CD4-positive, alpha-beta T cell treated with Interleukin-4 for 4 hours (primary cell): ENCODE results near the gene ANKRD44.

Source experiments
- DNase-seq: peaks from one replicate; pipeline ENCODE4 v3.0.0-alpha.2; 2020

ANKRD44 gene

DNA sequence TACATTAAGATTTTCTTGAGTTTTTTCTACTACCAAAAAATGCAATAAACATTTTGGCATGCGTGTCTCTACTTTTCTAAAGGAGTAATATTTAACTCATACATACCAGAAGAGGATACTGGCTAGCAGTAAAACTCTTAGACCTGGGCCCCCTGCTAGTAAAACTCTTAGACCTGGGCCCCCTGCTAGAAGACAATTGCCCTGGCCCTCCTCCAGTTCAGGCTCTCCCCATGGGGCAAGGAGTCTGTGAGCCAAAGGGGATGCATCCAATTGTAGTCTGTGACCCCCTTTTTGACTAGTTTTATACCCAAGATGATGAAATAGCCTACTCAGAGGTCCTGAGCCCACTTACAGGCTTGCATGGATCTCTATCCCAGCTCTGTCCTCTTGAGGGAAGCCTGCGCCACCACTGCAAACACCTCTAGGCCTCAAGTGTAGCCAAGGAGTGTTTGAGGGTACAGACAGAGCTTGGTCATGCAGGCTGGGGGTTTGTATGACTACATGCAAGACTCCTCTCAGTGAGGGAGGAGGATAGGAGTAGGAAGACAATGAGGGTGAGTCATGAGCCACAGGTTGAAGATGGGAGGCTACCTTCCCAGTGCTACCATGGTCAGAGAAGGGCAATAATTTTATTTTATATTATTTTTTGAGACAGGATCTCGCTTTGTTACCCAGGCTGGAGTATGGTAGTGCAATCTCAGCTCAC is 338.9 kb downstream of the ANKRD44 start:
- no peak for DNase-seq

DNA sequence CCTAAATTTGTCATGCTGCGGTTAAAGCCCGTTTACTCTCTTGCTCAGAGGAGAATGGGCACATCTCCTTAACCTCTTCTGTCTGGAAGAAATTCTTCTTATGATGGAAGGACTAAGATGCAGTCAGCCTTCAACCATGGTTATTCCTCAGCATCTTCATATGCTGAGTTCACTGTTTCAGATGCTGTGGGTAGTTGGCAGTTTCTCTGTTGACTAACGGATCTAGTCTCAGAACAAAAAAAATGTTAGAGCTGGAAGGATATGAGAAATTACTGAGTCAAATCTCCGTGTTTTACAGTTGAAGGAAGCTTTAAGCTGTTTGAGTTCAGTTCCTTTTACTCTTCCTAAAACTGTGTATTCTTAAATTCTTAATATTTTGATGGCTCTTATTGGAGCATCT is 340.5 kb downstream of the ANKRD44 start:
- DNase-seq, result no peak

DNA sequence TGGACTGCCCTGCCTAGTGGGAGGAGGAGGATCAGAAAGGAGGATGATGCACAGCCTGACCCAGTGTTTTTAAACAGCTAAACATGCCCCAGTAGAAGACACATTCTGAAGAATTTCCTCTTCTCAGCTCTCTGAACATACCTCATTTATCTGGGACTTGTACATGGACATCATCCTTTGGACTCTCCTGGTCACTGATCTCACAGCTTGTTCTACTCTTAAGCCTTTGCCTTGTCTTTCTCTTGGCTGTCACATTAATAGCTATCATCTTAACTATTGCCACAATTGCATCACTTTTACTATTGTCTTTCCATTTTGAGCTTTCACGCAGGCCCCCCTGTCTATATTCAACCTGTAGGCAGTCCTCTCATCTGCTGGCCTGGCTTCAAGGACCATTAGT is 342.1 kb downstream of the ANKRD44 start:
- no peak for DNase-seq

DNA sequence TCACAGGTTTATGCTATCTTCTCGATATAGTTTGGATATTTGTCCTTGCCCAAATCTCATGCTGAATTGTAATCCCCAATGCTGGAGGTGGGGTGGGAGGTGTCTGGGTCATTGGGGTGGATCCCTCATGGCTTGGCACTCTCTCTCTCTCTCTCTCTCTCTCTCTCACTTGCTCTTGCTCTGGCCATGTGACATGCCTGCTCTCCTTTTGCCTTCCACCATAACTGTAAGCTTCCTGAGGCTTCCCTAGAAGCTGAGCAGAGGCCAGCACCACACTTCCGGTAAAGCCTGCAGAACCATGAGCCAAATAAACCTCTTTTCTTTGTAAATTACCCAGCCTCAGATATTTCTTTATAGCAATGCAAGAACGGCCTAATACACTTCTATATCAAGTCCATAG is 342.8 kb downstream of the ANKRD44 start:
- DNase-seq, result no peak

DNA sequence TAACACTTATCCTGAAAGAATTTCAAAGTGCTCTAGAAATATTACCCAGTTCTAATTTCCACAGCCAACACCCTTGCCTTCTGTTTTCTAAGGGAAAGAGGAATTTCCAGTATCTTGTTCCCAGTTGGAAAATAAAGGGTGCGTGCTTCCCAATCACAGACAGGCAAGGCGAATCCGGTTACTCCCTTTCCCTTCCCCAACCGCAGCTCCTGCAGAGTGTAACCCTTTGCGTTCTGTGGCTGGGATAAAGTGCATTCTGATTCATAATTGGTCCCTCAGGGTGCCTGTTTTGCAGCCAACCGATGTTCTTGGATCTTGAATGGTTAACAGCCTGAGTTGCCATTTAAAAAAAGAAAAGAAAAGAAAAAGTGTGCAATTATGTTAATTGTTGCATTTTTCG is 343.5 kb downstream of the ANKRD44 start:
- DNase-seq, result no peak

DNA sequence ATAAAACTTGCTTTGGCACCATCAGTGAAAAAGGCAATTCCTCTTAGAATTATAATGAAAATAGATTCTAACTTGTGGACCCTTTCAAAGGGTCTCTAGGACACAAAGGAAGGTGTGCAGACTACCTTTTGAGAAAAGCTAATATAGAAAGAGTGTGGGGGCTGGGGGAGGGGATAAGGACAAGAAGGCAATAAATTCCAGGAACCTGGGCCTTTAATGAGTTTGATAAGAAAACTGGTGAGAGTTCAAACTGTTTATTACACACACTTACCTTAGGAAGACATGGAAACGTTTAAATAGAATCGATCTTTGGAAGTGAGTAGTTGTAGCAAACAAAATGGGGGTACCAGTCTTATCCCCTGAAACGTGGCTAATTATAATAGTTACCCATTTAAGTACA is 344.5 kb downstream of the ANKRD44 start:
- DNase-seq, result no peak

DNA sequence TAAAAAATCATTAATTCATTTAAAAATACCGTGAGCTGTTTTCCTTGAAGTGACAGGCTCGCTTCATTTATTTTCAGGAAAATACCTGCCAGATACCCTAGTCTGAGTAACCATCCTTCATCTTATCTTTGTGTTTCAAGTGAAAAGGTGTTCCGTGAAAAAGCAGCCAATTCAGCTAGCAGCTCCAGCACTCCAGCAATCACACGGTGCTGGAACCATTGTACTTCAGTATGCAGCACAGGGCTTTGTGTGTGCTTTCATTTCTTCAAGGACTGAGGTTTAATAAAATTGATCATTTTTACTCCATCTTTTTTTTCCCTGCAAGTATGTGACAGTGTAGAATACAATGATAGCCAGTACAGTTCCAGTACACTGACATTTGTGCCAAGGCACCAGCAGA is 344.9 kb downstream of the ANKRD44 start:
- no peak for DNase-seq

DNA sequence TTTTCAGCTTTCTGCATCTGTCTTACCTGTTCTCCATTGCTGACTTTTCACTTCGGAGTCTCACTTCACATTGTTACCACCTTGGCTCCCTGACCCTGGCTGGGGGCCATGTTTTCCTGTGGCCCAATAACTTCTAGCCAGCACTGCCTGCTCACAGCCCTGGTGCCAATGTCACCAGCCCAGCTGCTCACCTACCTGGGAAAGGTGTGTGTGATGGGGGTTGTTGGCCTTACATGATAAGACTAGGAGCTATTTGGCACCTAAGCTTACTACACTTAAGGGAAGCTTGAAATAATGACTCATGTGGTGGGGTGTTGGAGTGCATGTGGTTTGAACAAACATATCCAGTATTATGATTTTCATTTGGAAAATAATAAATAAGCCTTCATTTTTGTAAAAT is 346.6 kb downstream of the ANKRD44 start:
- no peak for DNase-seq

DNA sequence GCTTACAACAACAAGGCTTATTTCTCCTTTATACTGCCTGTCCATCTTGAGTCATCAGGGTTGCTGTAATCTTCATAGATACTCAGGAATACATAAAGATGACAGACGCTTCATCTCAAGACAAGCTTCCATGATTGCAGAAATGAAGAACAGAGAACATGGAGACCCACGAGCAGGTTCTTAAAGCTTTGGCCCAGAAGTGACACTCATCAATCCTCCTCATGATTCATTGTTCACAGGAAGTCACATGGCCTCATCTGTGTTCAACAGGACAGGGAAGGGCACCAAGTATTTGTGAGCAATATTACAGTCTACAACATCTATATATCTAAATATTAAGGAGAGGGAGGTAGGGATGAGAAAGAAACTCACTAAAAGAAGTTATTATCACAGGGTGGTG is 347.5 kb downstream of the ANKRD44 start:
- DNase-seq, result no peak

DNA sequence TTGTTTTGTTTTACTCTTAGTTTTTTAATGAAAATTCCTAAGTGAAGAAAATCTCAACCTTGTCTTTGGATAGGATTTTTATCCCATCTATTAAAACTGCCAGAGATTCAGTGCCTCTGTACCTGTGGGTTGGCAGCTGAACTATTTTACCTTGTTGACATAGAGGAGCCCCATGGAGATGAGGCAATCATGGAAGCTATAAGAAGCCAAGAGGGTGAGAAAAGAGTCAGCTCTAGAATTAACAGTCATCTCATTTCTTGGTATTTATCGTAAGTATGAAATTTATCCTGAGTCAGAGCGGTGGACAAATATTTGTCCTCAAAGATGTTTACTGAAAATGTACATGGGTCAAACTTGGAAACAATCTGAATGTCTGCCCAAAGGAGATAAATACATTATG is 348.3 kb downstream of the ANKRD44 start:
- no peak for DNase-seq

DNA sequence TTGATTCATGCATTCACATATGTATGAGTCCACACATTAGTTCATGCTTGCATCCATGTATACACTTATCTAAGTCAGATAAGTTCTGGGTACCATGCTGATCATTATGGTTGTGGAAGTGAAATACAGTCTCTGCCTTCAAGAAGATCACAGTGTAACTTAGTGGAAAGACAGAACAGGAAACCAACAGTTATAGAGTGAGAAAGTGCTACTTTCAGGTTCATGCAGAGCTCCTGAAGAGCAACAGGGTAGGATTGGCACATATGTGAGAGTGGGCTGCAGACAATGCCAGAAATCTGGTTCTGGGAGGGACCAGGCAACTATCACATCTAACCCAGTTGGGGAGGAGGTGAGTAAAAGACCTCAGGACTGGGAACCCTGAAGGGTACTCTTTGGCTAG is 348.7 kb downstream of the ANKRD44 start:
- no peak for DNase-seq

DNA sequence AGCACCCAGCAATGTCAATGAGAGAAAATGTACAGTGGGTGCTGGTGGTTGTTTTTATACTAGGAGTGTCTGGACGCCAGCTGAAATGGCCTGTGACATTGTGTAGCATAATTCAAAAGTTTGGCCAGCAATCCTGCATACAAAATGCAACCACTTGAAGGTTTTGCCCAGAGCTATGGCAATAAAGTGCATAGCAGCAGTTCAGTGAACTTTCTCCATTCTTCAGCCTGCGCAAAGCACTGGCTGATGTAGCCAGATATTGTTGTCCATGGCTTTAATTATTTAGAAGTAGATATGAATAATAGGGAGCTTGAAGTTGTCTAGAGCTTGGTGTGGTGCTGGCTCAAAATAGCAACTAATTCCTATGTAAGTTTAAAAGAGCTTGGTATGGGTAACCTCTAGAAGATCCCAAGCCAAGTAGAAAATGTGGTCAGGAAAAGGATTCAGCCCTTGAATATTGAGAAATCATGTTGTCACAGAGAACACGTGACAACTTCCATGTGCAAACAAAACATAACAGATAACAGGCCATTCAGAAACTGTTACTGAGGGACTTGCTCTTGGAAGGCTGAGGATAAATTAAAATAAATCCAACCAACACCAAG is 350.7 kb downstream of the ANKRD44 start:
- no peak for DNase-seq

DNA sequence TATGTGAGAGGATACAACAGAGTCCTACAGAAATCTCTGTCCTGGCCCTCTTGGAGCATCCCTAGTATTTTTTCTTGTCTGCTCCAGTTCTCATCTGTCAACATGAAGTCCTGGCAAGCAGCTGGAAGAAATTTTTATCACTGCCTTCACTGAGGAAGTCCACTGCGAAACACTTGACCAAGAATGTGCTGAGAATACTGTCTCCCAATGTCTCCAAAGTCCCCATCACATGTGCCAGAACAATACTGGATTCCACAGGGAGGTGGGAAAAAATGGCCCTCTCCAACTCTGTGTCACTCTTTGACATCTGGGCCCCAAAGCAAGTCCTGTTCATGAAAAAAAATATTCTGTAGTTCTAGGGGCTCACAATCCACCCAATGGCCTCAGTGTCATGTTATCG is 351.3 kb downstream of the ANKRD44 start:
- DNase-seq, result no peak

DNA sequence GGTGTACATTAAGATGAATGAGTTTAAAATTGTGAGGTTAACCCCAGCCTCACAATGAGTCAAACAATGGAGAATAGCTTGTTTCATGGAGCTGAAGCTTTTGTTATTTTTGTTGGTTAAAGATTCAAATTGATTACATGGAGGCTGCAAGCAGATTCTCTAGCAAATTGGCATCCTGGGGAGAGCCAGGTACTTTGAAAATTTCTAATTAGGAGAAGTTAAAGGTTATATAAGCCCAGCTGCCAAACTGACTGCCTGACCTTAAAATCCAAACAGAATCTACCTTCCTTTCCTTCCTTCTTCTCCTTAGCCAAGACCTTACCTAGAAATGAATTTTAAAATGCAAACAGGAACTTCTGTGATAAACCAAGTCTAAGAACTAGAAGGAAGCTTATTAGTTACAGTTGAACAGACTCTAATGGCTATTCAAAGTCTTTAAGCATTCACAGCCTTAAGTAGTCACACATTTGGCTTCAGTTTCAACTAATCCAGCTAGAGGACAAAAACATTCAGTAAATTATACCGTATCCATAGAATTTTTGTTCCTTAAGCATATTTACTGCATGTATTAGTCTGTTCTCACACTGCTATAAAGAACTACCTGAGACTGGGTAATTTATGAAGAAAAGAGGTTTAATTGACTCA is 352.6 kb downstream of the ANKRD44 start:
- DNase-seq, result no peak

DNA sequence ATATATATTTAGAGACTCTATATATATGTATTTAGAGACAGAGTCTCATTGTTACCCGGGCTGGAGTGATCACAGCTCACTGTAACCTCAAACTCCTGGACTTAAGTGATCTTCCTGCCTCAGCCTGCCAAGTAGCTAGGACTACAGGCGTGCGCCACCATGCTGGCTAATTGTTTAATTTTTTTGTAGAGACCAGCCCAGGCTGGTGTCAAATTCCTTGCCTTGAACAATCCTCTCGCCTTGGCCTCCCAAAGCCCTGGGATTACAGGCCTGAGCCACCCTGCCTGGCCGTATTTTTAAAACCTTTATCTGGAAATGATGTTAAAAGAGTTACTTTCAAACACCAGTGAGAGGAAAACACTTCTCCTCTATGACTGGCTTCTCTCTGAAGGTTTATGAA is 353.1 kb downstream of the ANKRD44 start:
- DNase-seq, result no peak

DNA sequence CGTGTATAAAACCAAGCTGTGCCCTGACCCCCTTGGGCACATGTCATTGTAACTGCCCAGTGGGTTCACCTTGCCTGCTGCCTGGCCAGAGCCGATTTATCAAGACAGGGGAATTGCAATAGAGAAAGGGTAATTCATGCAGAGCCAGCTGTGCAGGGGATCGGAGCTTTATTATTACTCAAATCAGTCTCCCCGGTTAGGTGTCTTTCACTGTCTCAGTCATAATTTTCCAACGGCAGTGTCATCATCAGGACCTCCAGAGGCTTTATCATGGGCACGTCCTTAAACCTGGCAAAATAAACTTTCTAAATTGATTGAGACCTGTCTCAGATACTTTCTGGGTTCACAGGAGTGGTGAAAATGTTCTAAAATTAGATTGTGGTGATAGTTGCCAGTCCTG is 354.5 kb downstream of the ANKRD44 start:
- DNase-seq, result no peak

DNA sequence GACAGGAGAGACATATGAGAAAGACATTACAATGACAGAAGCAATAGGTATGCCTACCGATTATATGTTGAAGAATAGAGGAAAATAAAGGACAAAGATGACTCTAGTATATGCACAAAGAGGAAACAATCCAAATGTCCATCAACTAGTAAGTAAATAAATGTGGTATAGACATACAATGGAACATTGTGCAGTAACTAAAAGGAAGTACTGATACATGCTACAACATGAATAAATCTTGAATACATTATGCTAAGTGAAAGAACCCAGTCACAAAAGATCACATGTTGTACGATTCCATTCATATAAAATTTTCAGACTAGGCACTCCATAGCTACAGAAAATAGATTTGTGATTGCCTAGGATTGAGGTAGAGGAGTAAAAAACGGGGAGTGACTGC is 355.5 kb downstream of the ANKRD44 start:
- DNase-seq, result no peak

DNA sequence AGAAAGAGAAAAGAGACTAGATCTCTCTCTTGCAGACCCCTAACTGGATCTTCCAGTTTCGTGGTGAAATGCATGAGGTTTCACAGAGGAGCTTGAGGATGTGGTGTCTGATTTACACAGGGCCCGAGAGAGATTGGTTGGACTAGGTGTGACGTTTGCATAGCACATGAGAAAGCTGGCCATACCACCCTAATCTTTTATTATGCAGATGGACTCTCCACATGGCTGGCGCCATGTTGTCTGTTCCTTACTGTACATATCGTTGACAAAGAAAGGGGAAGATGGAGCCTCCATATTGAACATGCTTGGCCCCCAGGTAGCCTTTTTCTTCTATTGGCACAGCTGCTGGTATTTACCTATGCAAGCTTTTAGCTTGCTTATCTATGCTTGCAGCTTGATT is 356.6 kb downstream of the ANKRD44 start:
- DNase-seq, result no peak

DNA sequence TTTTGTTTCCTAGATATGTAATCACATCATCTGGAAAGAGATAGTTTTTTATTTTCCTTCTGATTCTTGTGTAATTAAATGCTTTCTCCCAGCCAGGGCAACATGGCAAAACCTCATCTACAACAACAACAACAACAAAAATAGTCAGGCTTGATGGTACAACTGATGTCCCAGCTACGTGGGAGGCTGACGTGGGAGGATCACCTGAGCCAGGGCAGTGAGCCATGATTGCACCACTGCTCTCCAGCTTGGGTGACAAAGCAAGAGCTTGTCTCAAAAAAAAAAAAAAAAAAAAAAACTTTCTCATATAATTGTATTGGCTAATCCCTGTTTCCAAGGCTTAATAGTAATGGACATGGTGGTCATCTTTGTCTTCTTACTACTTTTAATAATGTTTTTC is 357.6 kb downstream of the ANKRD44 start:
- DNase-seq, result no peak

DNA sequence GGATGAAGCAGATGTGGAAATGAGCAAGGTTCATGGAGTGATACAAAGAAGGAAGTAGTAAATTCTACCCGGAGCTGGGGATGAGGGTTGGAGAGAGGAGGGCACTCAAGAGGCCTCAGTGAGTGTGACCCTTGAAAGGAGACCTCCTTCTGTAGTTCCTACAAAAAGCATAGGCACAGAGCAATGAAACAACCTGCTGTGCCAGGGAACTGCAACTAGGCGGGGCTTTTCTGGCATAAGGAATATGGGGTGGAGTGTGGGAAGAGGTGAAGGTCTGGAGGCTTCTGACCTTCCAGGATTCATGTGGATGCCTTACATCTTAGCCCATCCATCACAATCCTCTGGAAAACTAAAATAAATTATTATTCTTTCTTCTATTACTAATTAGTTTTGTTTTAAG is 358.6 kb downstream of the ANKRD44 start:
- no peak for DNase-seq

DNA sequence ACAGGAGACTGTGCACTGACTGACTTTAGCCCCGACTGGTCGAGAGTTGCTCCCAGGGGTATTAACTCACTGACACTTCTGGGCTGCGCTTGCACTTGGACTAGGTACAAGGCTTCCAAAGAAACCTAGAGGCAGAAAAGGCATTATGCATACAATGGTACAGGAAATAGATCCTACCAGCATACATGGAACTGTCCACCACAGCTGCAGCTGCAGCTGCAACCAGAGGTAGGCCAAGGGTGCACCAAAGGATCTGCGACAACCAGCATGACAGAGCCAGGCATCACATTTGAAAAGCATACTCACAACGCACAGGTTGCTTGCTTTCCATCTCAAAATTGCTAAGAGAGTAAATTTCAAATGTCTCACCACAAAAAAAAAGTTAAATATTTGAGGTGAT is 361.5 kb downstream of the ANKRD44 start:
- no peak for DNase-seq

DNA sequence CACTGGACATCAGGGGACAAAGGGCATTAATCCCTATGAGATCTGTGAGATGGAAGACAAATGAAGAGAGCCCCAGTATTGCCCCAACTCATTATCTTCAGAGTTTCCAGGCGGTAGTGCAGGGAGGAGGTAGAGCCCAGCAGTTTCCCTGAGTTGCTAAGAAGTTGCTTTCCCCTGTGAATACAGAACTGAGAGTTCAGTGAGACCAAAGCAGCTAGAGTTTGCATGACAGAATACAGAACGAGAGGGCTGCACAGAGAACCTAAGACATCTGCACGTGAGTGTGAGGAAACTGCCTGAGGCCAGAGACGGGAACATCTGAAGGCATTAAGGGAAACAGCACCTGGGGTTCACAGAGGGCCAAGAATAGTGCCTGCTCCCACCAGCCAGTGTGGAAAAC is 366.0 kb downstream of the ANKRD44 start:
- no peak for DNase-seq

DNA sequence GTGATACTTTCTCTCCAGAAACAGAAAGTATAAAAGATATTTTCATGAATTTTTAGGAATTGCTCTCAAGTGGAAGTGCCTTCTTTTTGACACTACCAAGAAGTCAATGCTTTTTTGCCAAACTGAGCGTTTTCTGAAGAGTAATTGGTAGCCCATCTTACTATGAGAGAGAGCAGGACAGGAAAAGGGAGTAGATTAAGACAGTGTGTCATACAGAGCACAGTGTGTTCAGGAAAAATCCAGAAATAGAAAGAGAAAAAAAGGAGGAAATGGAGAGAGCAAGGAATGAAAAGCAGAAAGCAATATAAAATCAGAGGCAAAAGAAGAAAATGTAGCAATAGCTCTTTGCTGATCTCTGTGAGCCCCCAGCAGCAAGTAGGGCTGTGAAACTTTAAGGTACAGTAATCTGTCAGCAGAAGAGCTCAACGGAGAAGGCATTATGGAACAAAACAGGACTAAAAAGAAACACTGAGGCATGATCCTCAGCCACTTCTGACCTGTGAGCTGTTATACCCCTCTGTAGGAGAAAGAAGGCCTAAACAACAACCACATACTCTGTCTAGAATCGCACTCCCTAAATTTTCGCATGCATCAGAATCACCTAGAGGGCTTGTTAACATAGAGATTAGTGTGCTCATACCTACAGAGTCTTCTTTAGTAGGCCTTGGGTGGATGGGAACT is 369.0 kb downstream of the ANKRD44 start:
- no peak for DNase-seq

DNA sequence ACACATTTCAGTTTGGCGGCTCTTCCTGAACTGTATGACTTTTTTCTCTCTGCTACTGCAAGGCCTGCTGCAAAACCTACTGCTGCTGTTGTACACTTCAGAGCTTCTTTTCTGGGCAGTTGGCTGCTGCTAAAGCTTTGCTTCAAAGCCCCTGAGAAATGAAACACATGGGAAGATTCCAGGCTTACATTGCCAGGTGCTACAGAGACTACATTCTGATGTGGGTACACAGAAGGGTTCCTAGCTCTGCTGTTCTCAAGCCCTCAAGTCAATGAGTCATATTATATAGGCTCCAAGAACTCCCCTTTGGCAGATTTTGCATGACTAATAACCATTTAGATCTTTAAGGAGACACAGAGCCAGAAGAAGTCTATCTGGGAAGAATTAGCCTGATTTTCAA is 371.2 kb downstream of the ANKRD44 start:
- no peak for DNase-seq
